Smooth muscle cell (in vitro differentiated cells): ENCODE measurements around the gene SRCIN1. TPM values are rescaled to one million over a fixed set of nuclear protein-coding genes. Genes with fewer than 3 reads are reported as not detected.

Source experiments
- DNase-seq: peaks from one replicate; lab custom pipeline; 2025; ENCODE audit not compliant: unreplicated experiment; lab: John Stamatoyannopoulos, UW
- H2AFZ ChIP-seq: fragments of 200-600 bp; sonication (generic); 2 replicates; pipeline ENCODE4 v1.6.0; 2016; ENCODE audit warnings: antibody characterized with exemption, low read depth, mild to moderate bottlenecking
- H3F3A ChIP-seq: fragments of 200-600 bp; sonication (generic); 2 replicates; pipeline ENCODE4 v1.6.0; 2017; ENCODE audit warnings: antibody characterized with exemption, low read depth
- H3K27ac ChIP-seq: fragments of 200-600 bp; sonication (generic); 2 replicates; pipeline ENCODE4 v1.5.1; 2016; ENCODE audit warnings: low read depth, mild to moderate bottlenecking
- H3K27me3 ChIP-seq: fragments of 200-600 bp; sonication (generic); 2 replicates; pipeline ENCODE4 v1.6.1; 2016; ENCODE audit warnings: low read depth, mild to moderate bottlenecking
- H3K36me3 ChIP-seq: fragments of 200-600 bp; sonication (generic); 2 replicates; pipeline ENCODE4 v1.5.1; 2016; ENCODE audit warnings: low read depth
- H3K4me1 ChIP-seq: fragments of 200-600 bp; sonication (generic); 2 replicates; pipeline ENCODE4 v1.5.1; 2016; ENCODE audit warnings: low read depth
- H3K4me2 ChIP-seq: fragments of 200-600 bp; sonication (generic); 2 replicates; pipeline ENCODE4 v1.6.0; 2016; ENCODE audit warnings: mild to moderate bottlenecking
- H3K4me3 ChIP-seq: fragments of 200-600 bp; sonication (generic); 2 replicates; pipeline ENCODE4 v1.5.1; 2016; ENCODE audit warnings: mild to moderate bottlenecking
- H3K79me2 ChIP-seq: fragments of 200-600 bp; sonication (generic); 2 replicates; pipeline ENCODE4 v1.6.0; 2016; ENCODE audit warnings: low read depth, mild to moderate bottlenecking
- H3K9ac ChIP-seq: fragments of 200-600 bp; sonication (generic); 2 replicates; pipeline ENCODE4 v1.6.0; 2016; ENCODE audit warnings: low read depth
- H3K9me3 ChIP-seq: fragments of 200-600 bp; sonication (generic); replicated peaks from 2 replicates; pipeline ENCODE4 v1.5.1; 2016; ENCODE audit warnings: low read depth
- H4K20me1 ChIP-seq: fragments of 200-600 bp; sonication (generic); 2 replicates; pipeline ENCODE4 v1.6.0; 2016; ENCODE audit warnings: low read depth
- WGBS: methylation state at CpG from one replicate; pipeline ENCODE4 v1.1.7; 2016; ENCODE audit warnings: low lambda C conversion rate; 5-methylcytosine and 5-hydroxymethylcytosine counted together
- polyA plus RNA-seq: library from polyadenylated mRNA; unstranded; fragments of >200 nt; fragmentation: Nextera tagmentation; extraction: Ambion mirVana; gene quantifications from 2 replicates; pipeline ENCODE4 v1.2.1, GENCODE V29; 2016
- total RNA-seq: library from RNA; depleted of rRNA; stranded (reverse); fragments of >200 nt; gene quantifications from 2 replicates; pipeline ENCODE4 v1.2.3, GENCODE V29; 2014
- TF ChIP-seq, protein P1 (sequence below): fragments of 200-600 bp; sonication (generic); IDR thresholded peaks from 2 replicates; pipeline ENCODE4 v1.5.1; 2017; ENCODE audit warnings: borderline replicate concordance, mild to moderate bottlenecking, antibody characterized with exemption; ENCODE audit not compliant: insufficient read depth, poor library complexity, severe bottlenecking

The SRCIN1 gene
- total and polyA plus RNA-seq, 2 experiments from 2014 or later = 0.16 to 0.90 TPM

DNA sequence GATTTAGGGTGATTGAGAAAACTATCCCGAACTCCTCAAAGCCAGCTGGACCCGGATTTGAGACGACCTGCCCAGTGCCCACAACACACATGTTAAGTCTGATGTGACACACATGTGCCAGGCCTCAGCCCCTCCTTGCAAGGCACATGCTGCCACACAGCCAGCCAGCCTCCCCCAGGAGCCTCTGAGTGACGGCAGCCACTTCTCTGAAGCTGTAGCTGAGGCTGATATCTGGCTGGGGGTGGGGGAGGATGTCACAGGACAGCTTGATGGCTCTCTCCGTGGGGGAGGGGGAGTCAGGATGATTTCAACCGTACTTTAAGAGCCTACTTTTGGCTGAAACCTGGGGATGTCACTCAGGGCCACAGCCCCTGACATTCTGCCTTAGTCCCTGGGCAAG lies 40.9 kb downstream of the SRCIN1 start:
- no peak overlapping the region for H3K4me2 ChIP-seq
- peaks cover 91% of the 10 kb centered on the region for H3K27me3 ChIP-seq
- H3F3A ChIP-seq = no peaks in the 10 kb centered on the region
- H4K20me1 ChIP-seq = no peaks in the 10 kb centered on the region
- H2AFZ ChIP-seq = no peak overlapping the region
- H3K4me1 ChIP-seq = peaks cover 21% of the 10 kb centered on the region
- H3K79me2 ChIP-seq = no peaks in the 10 kb centered on the region
- H3K4me3 ChIP-seq = no peak overlapping the region
- DNase-seq = no peak
- H3K36me3 ChIP-seq = no peaks in the 10 kb centered on the region
- no peak overlapping the region for H3K27ac ChIP-seq
- 13% methylated on average over 6 of the region's 6 CpGs for WGBS
- H3K9ac ChIP-seq = no peak overlapping the region
- H3K9me3 ChIP-seq = no peaks in the 10 kb centered on the region
- TF ChIP-seq, protein P1, sequence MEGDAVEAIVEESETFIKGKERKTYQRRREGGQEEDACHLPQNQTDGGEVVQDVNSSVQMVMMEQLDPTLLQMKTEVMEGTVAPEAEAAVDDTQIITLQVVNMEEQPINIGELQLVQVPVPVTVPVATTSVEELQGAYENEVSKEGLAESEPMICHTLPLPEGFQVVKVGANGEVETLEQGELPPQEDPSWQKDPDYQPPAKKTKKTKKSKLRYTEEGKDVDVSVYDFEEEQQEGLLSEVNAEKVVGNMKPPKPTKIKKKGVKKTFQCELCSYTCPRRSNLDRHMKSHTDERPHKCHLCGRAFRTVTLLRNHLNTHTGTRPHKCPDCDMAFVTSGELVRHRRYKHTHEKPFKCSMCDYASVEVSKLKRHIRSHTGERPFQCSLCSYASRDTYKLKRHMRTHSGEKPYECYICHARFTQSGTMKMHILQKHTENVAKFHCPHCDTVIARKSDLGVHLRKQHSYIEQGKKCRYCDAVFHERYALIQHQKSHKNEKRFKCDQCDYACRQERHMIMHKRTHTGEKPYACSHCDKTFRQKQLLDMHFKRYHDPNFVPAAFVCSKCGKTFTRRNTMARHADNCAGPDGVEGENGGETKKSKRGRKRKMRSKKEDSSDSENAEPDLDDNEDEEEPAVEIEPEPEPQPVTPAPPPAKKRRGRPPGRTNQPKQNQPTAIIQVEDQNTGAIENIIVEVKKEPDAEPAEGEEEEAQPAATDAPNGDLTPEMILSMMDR = no peak

DNA sequence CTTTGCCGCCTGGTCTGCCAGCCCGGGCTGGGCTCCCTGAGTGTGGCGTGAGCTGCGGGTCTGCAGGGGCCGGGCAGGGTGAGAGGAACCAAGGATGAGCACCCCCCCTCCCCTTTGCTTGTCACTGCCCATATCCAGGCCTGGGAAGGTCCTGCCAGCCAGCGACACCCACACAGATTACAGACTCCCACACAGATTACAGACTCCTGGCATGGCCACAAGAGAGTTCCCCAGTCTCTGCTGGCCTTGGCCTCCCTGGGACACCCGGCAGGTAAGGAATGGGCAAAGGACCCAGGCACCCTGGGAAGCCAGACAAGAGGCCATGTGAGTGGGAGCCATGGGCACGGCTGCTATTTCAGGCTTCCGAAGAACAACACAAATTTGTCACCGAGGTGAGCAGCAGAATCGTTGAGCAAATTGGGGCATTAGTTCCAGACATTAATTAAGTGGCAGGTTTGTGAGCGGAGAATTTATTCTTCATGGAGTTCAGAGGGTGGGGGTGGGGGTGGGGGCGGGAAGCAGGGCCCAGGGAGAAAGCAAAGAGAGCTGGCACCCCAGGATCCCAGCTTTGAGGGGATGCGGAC lies 41.4 kb downstream of the SRCIN1 start:
- H3K36me3 ChIP-seq = no peaks in the 10 kb centered on the region
- H3K27ac ChIP-seq = no peak overlapping the region
- H3K9me3 ChIP-seq = no peaks in the 10 kb centered on the region
- peaks cover 92% of the 10 kb centered on the region for H3K27me3 ChIP-seq
- H3K4me2 ChIP-seq = no peak overlapping the region
- H4K20me1 ChIP-seq = no peaks in the 10 kb centered on the region
- no peaks in the 10 kb centered on the region for H3F3A ChIP-seq
- no peak overlapping the region for H3K9ac ChIP-seq
- TF ChIP-seq, protein P1 = no peak
- 16% methylated on average over 12 of the region's 14 CpGs for WGBS
- peaks cover 21% of the 10 kb centered on the region for H3K4me1 ChIP-seq
- no peak overlapping the region for H2AFZ ChIP-seq
- DNase-seq = no peak
- H3K4me3 ChIP-seq = no peak overlapping the region
- no peaks in the 10 kb centered on the region for H3K79me2 ChIP-seq

DNA sequence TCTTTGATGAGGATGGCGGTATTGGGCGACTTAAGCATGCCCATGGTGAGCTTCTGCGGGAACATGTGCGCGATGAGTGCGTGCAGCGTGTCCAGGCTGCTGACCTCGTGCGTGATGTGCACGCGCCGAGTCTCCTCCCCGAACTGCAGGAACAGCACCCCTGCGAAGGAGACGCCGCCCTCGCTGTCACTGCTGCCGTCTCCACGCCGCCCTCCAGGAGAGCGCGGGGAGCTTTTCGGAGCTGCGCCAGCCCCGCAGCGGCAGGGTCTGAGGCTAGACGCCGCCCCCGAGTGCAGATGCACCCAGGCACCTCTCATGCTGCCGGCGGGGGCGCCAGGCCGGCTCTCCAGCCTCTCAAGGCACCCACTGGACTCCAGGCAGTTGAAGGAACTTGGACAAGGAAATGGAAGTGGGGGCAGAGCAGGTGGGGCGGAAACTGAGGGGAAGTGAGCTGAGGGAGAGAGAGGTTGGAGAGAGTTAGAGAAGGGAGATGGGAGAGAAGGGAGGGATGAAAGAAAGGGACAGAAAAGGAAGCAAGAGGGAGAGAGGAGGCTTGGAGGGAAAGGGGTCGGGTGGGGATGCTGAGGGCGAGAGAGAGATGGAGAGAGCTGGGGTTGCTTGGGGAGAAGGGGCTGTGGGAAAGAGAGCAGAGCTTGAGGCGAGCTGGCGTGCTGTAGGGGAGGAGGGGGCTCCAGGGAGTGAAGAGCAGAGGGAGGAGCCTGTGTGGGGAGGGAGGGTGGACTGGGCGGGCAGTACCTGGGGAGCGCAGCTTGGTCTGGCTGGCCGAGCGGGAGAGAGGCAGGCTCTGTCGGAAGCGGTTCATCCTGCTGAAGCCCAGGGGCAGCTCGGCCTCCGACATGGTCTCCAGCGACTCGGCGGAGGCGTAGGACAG lies 42.1 kb downstream of the SRCIN1 start:
- H3K27me3 ChIP-seq = peaks cover 99% of the 10 kb centered on the region
- H2AFZ ChIP-seq = no peak overlapping the region
- no peaks in the 10 kb centered on the region for H3F3A ChIP-seq
- 5% methylated on average over 44 of the region's 50 CpGs for WGBS
- peaks cover 27% of the 10 kb centered on the region for H3K4me1 ChIP-seq
- H3K9me3 ChIP-seq = no peaks in the 10 kb centered on the region
- H3K36me3 ChIP-seq = no peaks in the 10 kb centered on the region
- H4K20me1 ChIP-seq = no peaks in the 10 kb centered on the region
- no peak overlapping the region for H3K4me2 ChIP-seq
- no peak overlapping the region for H3K4me3 ChIP-seq
- TF ChIP-seq, protein P1 = no peak
- no peaks in the 10 kb centered on the region for H3K79me2 ChIP-seq
- H3K27ac ChIP-seq = no peak overlapping the region
- no peak overlapping the region for H3K9ac ChIP-seq
- no peak for DNase-seq
